Prostate gland (tissue), 2 donors: Measurements from ENCODE around the gene PODN. TPM values are rescaled to one million over a fixed set of nuclear protein-coding genes. Genes with fewer than 3 reads are reported as not detected.

ENCODE experiments used
- DNase-seq: peaks from one replicate; pipeline ENCODE4 v3.0.0-alpha.2; 2019; ENCODE audit warnings: low spot score
- H3K27ac ChIP-seq, 2 donors: fragments of 200-600 bp; sonication (generic); 2 replicates each; pipeline ENCODE4 v1.5.1; 2017 to 2019
- H3K27me3 ChIP-seq: fragments of 200-600 bp; sonication (generic); replicated peaks from 2 replicates; pipeline ENCODE4 v1.5.1; 2019; ENCODE audit not compliant: insufficient read depth
- H3K36me3 ChIP-seq, 2 donors: fragments of 200-600 bp; sonication (generic); 1 replicate in 1 of 2; 2 replicates in 1 of 2; pipeline versions ENCODE4 v1.5.1 to v1.8.1; 2017 to 2019
- H3K4me1 ChIP-seq: fragments of 200-600 bp; sonication (generic); replicated peaks from 2 replicates; pipeline ENCODE4 v1.5.1; 2019
- H3K4me3 ChIP-seq, 2 donors: fragments of 200-600 bp; sonication (generic); 2 replicates each; pipeline ENCODE4 v1.5.1; 2017 to 2019
- H3K9me3 ChIP-seq: fragments of 200-600 bp; sonication (generic); 2 replicates; pipeline ENCODE4 v1.5.1; 2017
- CTCF ChIP-seq, 4 experiments: fragments of 200-600 bp in 2 of 4; fragments of 450-650 bp in 2 of 4; sonication (generic) in 2 of 4; IDR thresholded peaks; 1 replicate in 3 of 4; 2 replicates in 1 of 4; pipeline ENCODE4 v1.5.1; 2016 to 2019; ENCODE audit warnings: antibody characterized with exemption in 4 of 4, mild to moderate bottlenecking in 2 of 4, moderate library complexity in 2 of 4
- POLR2A ChIP-seq: fragments of 450-650 bp; IDR thresholded peaks from one replicate; pipeline ENCODE4 v1.6.1; 2016; ENCODE audit warnings: antibody characterized with exemption, mild to moderate bottlenecking
- POLR2AphosphoS5 ChIP-seq: sonication (generic); formaldehyde crosslinking; IDR thresholded peaks from one replicate; pipeline ENCODE4 v1.6.1; 2017; ENCODE audit warnings: antibody characterized with exemption
- WGBS: methylation state at CpG from one replicate; pipeline ENCODE4 v1.1.5; 2018; 5-methylcytosine and 5-hydroxymethylcytosine counted together
- intact Hi-C: fragments of 100-400 bp; cut with DNase I; formaldehyde crosslinking; loops from one replicate; pipeline ENCODE4 v1.14.2; 2022
- total RNA-seq, 2 donors: library from RNA; depleted of rRNA; stranded (reverse); fragments of >200 nt; gene quantifications; one replicate each; pipeline ENCODE4 v1.1.0, GENCODE V29; 2016

The PODN gene
- total RNA-seq, 2 donors from 2014 or later = 11.6 to 92.7 TPM

GRCh38 chr1:53079251-53079650 is 17.2 kb downstream of the PODN start:
- Histone ChIP-seq H3K27ac (no peak overlapping the region), H3K27me3 (no peaks in the 10 kb centered on the region), H3K4me3 (no peak overlapping the region), H3K4me1 (no peaks in the 10 kb centered on the region), H3K36me3 (peaks cover 0 to 4% of the 10 kb centered on the region in 2 donors), H3K9me3 (no peaks in the 10 kb centered on the region)
- DNase-seq = no peak
- WGBS = 89% methylated on average over 4 of the region's 4 CpGs
- TF ChIP-seq POLR2AphosphoS5 = no peak
- TF ChIP-seq POLR2A = no peak
- TF ChIP-seq CTCF (IDR thresholded peaks at IDR 0.05) = no peak
- intact Hi-C loops = no loop called here

- peaks cover 0 to 4% of the 10 kb centered on the region in 2 donors for H3K36me3 ChIP-seq
- TF ChIP-seq POLR2AphosphoS5 = no peak
- TF ChIP-seq POLR2A = no peak
- TF ChIP-seq CTCF (IDR thresholded peaks at IDR 0.05) = no peak
- no peaks in the 10 kb centered on the region for H3K4me1 ChIP-seq
- no peak for DNase-seq
- H3K27ac ChIP-seq = no peak overlapping the region
- intact Hi-C loops = no loop called here
- H3K9me3 ChIP-seq = no peaks in the 10 kb centered on the region
- 88% methylated on average over 3 of the region's 3 CpGs for WGBS
- H3K27me3 ChIP-seq = no peaks in the 10 kb centered on the region
- no peak overlapping the region for H3K4me3 ChIP-seq
These were observed 18.0 kb downstream of the PODN start for GRCh38 chr1:53080041-53080440.

GRCh38 chr1:53080769-53081168 is 18.8 kb downstream of the PODN start:
- Histone ChIP-seq H3K4me1 (no peaks in the 10 kb centered on the region), H3K9me3 (no peaks in the 10 kb centered on the region), H3K27me3 (no peaks in the 10 kb centered on the region), H3K4me3 (no peak overlapping the region), H3K36me3 (peaks cover 0 to 4% of the 10 kb centered on the region in 2 donors), H3K27ac (no peak overlapping the region)
- intact Hi-C loops = no loop called here
- TF ChIP-seq POLR2AphosphoS5 = no peak
- no peak for TF ChIP-seq POLR2A
- no peak for TF ChIP-seq CTCF (IDR thresholded peaks at IDR 0.05)
- no peak for DNase-seq
- 88% methylated on average over 15 of the region's 15 CpGs for WGBS

- no peak for DNase-seq
- Histone ChIP-seq H3K36me3 (peaks cover 0 to 4% of the 10 kb centered on the region in 2 donors), H3K4me1 (peaks cover 4% of the 10 kb centered on the region), H3K27me3 (no peaks in the 10 kb centered on the region), H3K4me3 (no peak overlapping the region), H3K27ac (no peak overlapping the region), H3K9me3 (no peaks in the 10 kb centered on the region)
- intact Hi-C loops = no loop called here
- WGBS = 84% methylated on average over 14 of the region's 14 CpGs
- TF ChIP-seq POLR2A = no peak
- TF ChIP-seq POLR2AphosphoS5 = no peak
- TF ChIP-seq CTCF (IDR thresholded peaks at IDR 0.05) = no peak
These were observed 19.5 kb downstream of the PODN start for GRCh38 chr1:53081384-53082066.

- intact Hi-C loops = no loop called here
- no peaks in the 10 kb centered on the region for H3K27me3 ChIP-seq
- 86% methylated on average over 13 of the region's 13 CpGs for WGBS
- no peak for TF ChIP-seq CTCF (IDR thresholded peaks at IDR 0.05)
- no peak for TF ChIP-seq POLR2A
- TF ChIP-seq POLR2AphosphoS5 = no peak
- H3K9me3 ChIP-seq = no peaks in the 10 kb centered on the region
- H3K4me3 ChIP-seq = no peak overlapping the region
- no peak for DNase-seq
- H3K36me3 ChIP-seq = peaks cover 0 to 4% of the 10 kb centered on the region in 2 donors
- no peak overlapping the region for H3K27ac ChIP-seq
- peaks cover 5% of the 10 kb centered on the region for H3K4me1 ChIP-seq
These were observed 20.9 kb downstream of the PODN start for GRCh38 chr1:53082826-53083455.
